OCI-LY3 (cell line): ENCODE results near the gene RNASE13.

Experiments used
- CTCF ChIP-seq: fragments of 200-600, 300-600 bp; sonication (generic); IDR thresholded peaks from 2 replicates; pipeline ENCODE4 v1.5.1; 2014; ENCODE audit warnings: antibody characterized with exemption, low read length, low read depth
- EZH2phosphoT487 ChIP-seq: fragments of 200-600 bp; shearing (Covaris generic); IDR thresholded peaks from 2 replicates; pipeline ENCODE4 v1.6.1; 2018; ENCODE audit warnings: antibody characterized with exemption, mixed run types, low read depth

- TF ChIP-seq EZH2phosphoT487: no peak
- TF ChIP-seq CTCF: no peak
Measured at GRCh38 chr14:21071225-21072030, 36.8 kb upstream of the RNASE13 start.
